ENCODE measurements around the gene PPP1R37. TPM values are rescaled to one million over a fixed set of nuclear protein-coding genes. Genes with fewer than 3 reads are reported as not detected.

PPP1R37 gene
- total RNA-seq, 2 donors from 2014 or later = 19.8 to 27.7 TPM

- Mint-ChIP-seq H3K4me3 (peak overlapping the region; percentile 85), H3K27ac (peak overlapping the region; percentile 99), H3K9me3 (no peaks in the 10 kb centered on the region), H3K36me3 (ENCODE audit: low read depth) (no peaks in the 10 kb centered on the region), H3K4me1 (peaks cover 11% of the 10 kb centered on the region), H3K27me3 (no peaks in the 10 kb centered on the region)
- ATAC-seq (replicated peaks) = no peak
These were observed 79.7 kb downstream of the PPP1R37 start for GRCh38 chr19:45172611-45173208.

GRCh38 chr19:45173816-45174215, 80.8 kb downstream of the PPP1R37 start:
- H3K27ac Mint-ChIP-seq = peak overlapping the region; percentile 46

GRCh38 chr19:45175515-45176345, 82.8 kb downstream of the PPP1R37 start:
- H3K36me3 Mint-ChIP-seq (ENCODE audit: low read depth) = peaks cover 3% of the 10 kb centered on the region
- H3K27me3 Mint-ChIP-seq = no peaks in the 10 kb centered on the region
- no peak for ATAC-seq (replicated peaks)
- no peak overlapping the region for H3K4me3 Mint-ChIP-seq
- H3K4me1 Mint-ChIP-seq = peaks cover 11% of the 10 kb centered on the region
- peak overlapping the region; percentile 51 for H3K27ac Mint-ChIP-seq
- no peaks in the 10 kb centered on the region for H3K9me3 Mint-ChIP-seq

More at GRCh38 chr19:45173816-45174215, 80.8 kb downstream of the PPP1R37 start:
- H3K27me3 Mint-ChIP-seq = no peaks in the 10 kb centered on the region
- no peaks in the 10 kb centered on the region for H3K9me3 Mint-ChIP-seq
- no peaks in the 10 kb centered on the region for H3K36me3 Mint-ChIP-seq (ENCODE audit: low read depth)
- ATAC-seq (replicated peaks) = no peak
- no peak overlapping the region for H3K4me3 Mint-ChIP-seq
- H3K4me1 Mint-ChIP-seq = peaks cover 11% of the 10 kb centered on the region

GRCh38 chr19:45177817-45178261, 84.9 kb downstream of the PPP1R37 start, which contains the start of gene TRAPPC6A:
TRAPPC6A (minus strand) TSS chr19:45178237; CDS start chr19:45178218, 19 bp downstream.
- no peak for ATAC-seq (replicated peaks)
- H3K4me3 Mint-ChIP-seq = peak within 1 kb of the TSS; percentile 82
- H3K27me3 Mint-ChIP-seq = no peaks in the 10 kb centered on the region
- peaks cover 17% of the 10 kb centered on the region for H3K36me3 Mint-ChIP-seq (ENCODE audit: low read depth)
- peaks cover 17% of the 10 kb centered on the region for H3K4me1 Mint-ChIP-seq
- peak within 1 kb of the TSS; percentile 88 for H3K27ac Mint-ChIP-seq
- H3K9me3 Mint-ChIP-seq = no peaks in the 10 kb centered on the region

GRCh38 chr19:45178262-45179071, 85.5 kb downstream of the PPP1R37 start, which contains the start of gene BLOC1S3:
BLOC1S3 (plus strand) TSS chr19:45178784; CDS start chr19:45179297, 513 bp downstream.
- Mint-ChIP-seq H3K9me3 (no peaks in the 10 kb centered on the region), H3K27me3 (no peaks in the 10 kb centered on the region), H3K4me1 (peaks cover 19% of the 10 kb centered on the region), H3K27ac (peak within 1 kb of the TSS; percentile 88), H3K36me3 (ENCODE audit: low read depth) (peaks cover 19% of the 10 kb centered on the region), H3K4me3 (peak within 1 kb of the TSS; percentile 82)
- ATAC-seq (replicated peaks) = peak; percentile 89

- no peak for ATAC-seq (replicated peaks)
- Mint-ChIP-seq H3K27me3 (no peaks in the 10 kb centered on the region), H3K27ac (peak overlapping the region; percentile 88), H3K36me3 (ENCODE audit: low read depth) (peaks cover 19% of the 10 kb centered on the region), H3K4me1 (peaks cover 19% of the 10 kb centered on the region), H3K4me3 (peak overlapping the region; percentile 82), H3K9me3 (no peaks in the 10 kb centered on the region)
These were observed 86.3 kb downstream of the PPP1R37 start for GRCh38 chr19:45179072-45179891.

GRCh38 chr19:45179892-45180370, 87.0 kb downstream of the PPP1R37 start:
- H3K27ac Mint-ChIP-seq = peak overlapping the region; percentile 65
- no peaks in the 10 kb centered on the region for H3K9me3 Mint-ChIP-seq
- H3K27me3 Mint-ChIP-seq = no peaks in the 10 kb centered on the region

GRCh38 chr19:45180936-45181335, 88.0 kb downstream of the PPP1R37 start:
- Mint-ChIP-seq H3K27me3 (no peaks in the 10 kb centered on the region), H3K36me3 (ENCODE audit: low read depth) (peaks cover 19% of the 10 kb centered on the region), H3K9me3 (no peaks in the 10 kb centered on the region), H3K4me1 (peaks cover 18% of the 10 kb centered on the region), H3K27ac (peak overlapping the region; percentile 65), H3K4me3 (peak overlapping the region; percentile 69)
- no peak for ATAC-seq (replicated peaks)

More at GRCh38 chr19:45179892-45180370, 87.0 kb downstream of the PPP1R37 start:
- peaks cover 21% of the 10 kb centered on the region for H3K4me1 Mint-ChIP-seq
- peaks cover 19% of the 10 kb centered on the region for H3K36me3 Mint-ChIP-seq (ENCODE audit: low read depth)
- no peak for ATAC-seq (replicated peaks)
- H3K4me3 Mint-ChIP-seq = peak overlapping the region; percentile 69

GRCh38 chr19:45182758-45183157, 89.8 kb downstream of the PPP1R37 start:
- Mint-ChIP-seq H3K4me3 (no peak overlapping the region), H3K27me3 (no peaks in the 10 kb centered on the region), H3K9me3 (no peaks in the 10 kb centered on the region), H3K27ac (peak overlapping the region; percentile 73), H3K4me1 (peaks cover 22% of the 10 kb centered on the region), H3K36me3 (ENCODE audit: low read depth) (peaks cover 19% of the 10 kb centered on the region)
- ATAC-seq (replicated peaks) = no peak

- no peak overlapping the region for H3K4me3 Mint-ChIP-seq
These were observed 91.1 kb downstream of the PPP1R37 start for GRCh38 chr19:45184115-45184514.

GRCh38 chr19:45186509-45187334, 93.7 kb downstream of the PPP1R37 start:
- peak overlapping the region; percentile 43 for H3K27ac Mint-ChIP-seq
- no peak overlapping the region for H3K4me3 Mint-ChIP-seq

More at GRCh38 chr19:45184115-45184514, 91.1 kb downstream of the PPP1R37 start:
- no peaks in the 10 kb centered on the region for H3K27me3 Mint-ChIP-seq
- ATAC-seq (replicated peaks) = no peak
- no peak overlapping the region for H3K27ac Mint-ChIP-seq
- H3K4me1 Mint-ChIP-seq = peaks cover 22% of the 10 kb centered on the region
- peaks cover 19% of the 10 kb centered on the region for H3K36me3 Mint-ChIP-seq (ENCODE audit: low read depth)
- H3K9me3 Mint-ChIP-seq = no peaks in the 10 kb centered on the region

GRCh38 chr19:45187421-45188100, 94.6 kb downstream of the PPP1R37 start:
- ATAC-seq (replicated peaks) = peak; percentile 67
- Mint-ChIP-seq H3K4me1 (peaks cover 12% of the 10 kb centered on the region), H3K36me3 (ENCODE audit: low read depth) (peaks cover 5% of the 10 kb centered on the region), H3K9me3 (no peaks in the 10 kb centered on the region), H3K27ac (no peak overlapping the region), H3K27me3 (no peaks in the 10 kb centered on the region), H3K4me3 (no peak overlapping the region)

More at GRCh38 chr19:45186509-45187334, 93.7 kb downstream of the PPP1R37 start:
- Mint-ChIP-seq H3K27me3 (no peaks in the 10 kb centered on the region), H3K36me3 (ENCODE audit: low read depth) (peaks cover 6% of the 10 kb centered on the region), H3K9me3 (no peaks in the 10 kb centered on the region), H3K4me1 (peaks cover 13% of the 10 kb centered on the region)
- ATAC-seq (replicated peaks) = no peak
